HG03575 (cell line): ENCODE data around the gene RASSF1.
"Not testable (repeated sequence)": the region's sequence is repeated elsewhere in the genome, so short reads cannot be mapped to it uniquely, and the experiment has no call there.

Experiments used
- ATAC-seq: cut with Tn5 transposase; IDR thresholded peaks from one replicate; pipeline ENCODE4 v1.9.1; 2021; ENCODE audit not compliant: unreplicated experiment, insufficient number of reproducible peaks, low FRiP score; ENCODE audit errors: extremely low read depth

Gene RASSF1

GRCh38 chr3:50294089-50294488, 46.5 kb downstream of the RASSF1 start:
- ATAC-seq = no peak

- ATAC-seq = no peak
Observed at GRCh38 chr3:50293079-50293801, 47.4 kb downstream of the RASSF1 start.

GRCh38 chr3:50292159-50293078, 48.2 kb downstream of the RASSF1 start, which contains the start of gene IFRD2:
Gene IFRD2 (minus strand): TSS chr3:50292429. CDS start chr3:50292274, 155 bp downstream.
- peak; percentile 58 for ATAC-seq

GRCh38 chr3:50290161-50290641, 50.4 kb downstream of the RASSF1 start:
- no peak for ATAC-seq

- ATAC-seq = no peak
Observed at GRCh38 chr3:50289130-50289529, 51.5 kb downstream of the RASSF1 start.

- no peak for ATAC-seq
Observed at GRCh38 chr3:50288387-50289007, 52.1 kb downstream of the RASSF1 start.

- no peak for ATAC-seq
Observed at GRCh38 chr3:50287262-50287661, 53.4 kb downstream of the RASSF1 start.

GRCh38 chr3:50286322-50287227, 54.1 kb downstream of the RASSF1 start:
- no peak for ATAC-seq

GRCh38 chr3:50284121-50284520, 56.5 kb downstream of the RASSF1 start:
- not testable (repeated sequence) for ATAC-seq
